K562 (cell line): ENCODE data around the gene CCDC13. TPM values are rescaled to one million over a fixed set of nuclear protein-coding genes. Genes with fewer than 3 reads are reported as not detected.

ENCODE experiments used
- ATAC-seq: fragments of 200-7000 bp; cut with Tn5 transposase; 3 replicates; pipeline ENCODE4 v1.9.1; 2020; ENCODE audit warnings: moderate library complexity
- BruUV-seq: library from RNA; stranded (reverse); fragments of 400-500 nt; replicated peaks from 2 replicates; lab custom pipeline; 2021; lab: Mats Ljungman, UMichigan
- CTCF ChIA-PET: fragments of 300-600 bp; formaldehyde crosslinking; extraction: SDS; loops from one replicate; lab custom pipeline; 2021; ENCODE audit warnings: low intra/inter-chr PET ratio; lab: Yijun Ruan, JAX
- POLR2A ChIA-PET: fragments of 300-600, 350-650 bp; sonication (Branson Sonifier 250); formaldehyde crosslinking; extraction: SDS; loops from one replicate; lab custom pipeline; 2021; ENCODE audit warnings: antibody characterized with exemption, inconsistent platforms; lab: Yijun Ruan, JAX
- DNase-seq, 4 experiments: peaks; one replicate each; pipeline versions ENCODE4 v3.0.0 to v3.0.0-alpha.2; 2011 to 2018; ENCODE audit warnings: low spot score in 3 of 4, mixed read lengths in 3 of 4; ENCODE audit errors: extremely low read depth in 1 of 4
- FAIRE-seq: peaks from 2 replicates; lab custom pipeline; 2011; peaks lifted over from hg19 to GRCh38; lab: Jason Lieb, UNC
- H2AFZ ChIP-seq: 2 replicates; pipeline ENCODE4 v1.6.0; 2011; ENCODE audit warnings: low read depth, low read length, control low read depth, inconsistent platforms
- H3K27ac ChIP-seq: fragments of 200-600 bp; 3 replicates; pipeline ENCODE4 v1.8.0; 2011; ENCODE audit warnings: low read depth, mild to moderate bottlenecking, control low read depth, inconsistent platforms, low read length, moderate library complexity, mixed read lengths; ENCODE audit errors: extremely low read depth
- H3K27me3 ChIP-seq, 2 experiments: fragments of 300-600 bp in 1 of 2; 2 replicates in 1 of 2; 3 replicates in 1 of 2; pipeline versions ENCODE4 v1.6.0 to v1.8.0; 2011; ENCODE audit warnings: inconsistent platforms in 2 of 2, low read length in 2 of 2, mild to moderate bottlenecking in 1 of 2, mixed read lengths in 1 of 2, moderate library complexity in 1 of 2; ENCODE audit not compliant: control insufficient read depth in 2 of 2, insufficient read depth in 2 of 2
- H3K36me3 ChIP-seq: fragments of 300-600 bp; 3 replicates; pipeline ENCODE4 v1.8.0; 2011; ENCODE audit warnings: mild to moderate bottlenecking, low read length, inconsistent platforms; ENCODE audit not compliant: control insufficient read depth, insufficient read depth
- H3K4me1 ChIP-seq, 2 experiments: fragments of 200-600 bp in 1 of 2; replicated peaks in 1 of 2; 2 replicates in 1 of 2; 3 replicates in 1 of 2; pipeline versions ENCODE4 v1.5.1 to v1.8.0; 2011; ENCODE audit warnings: inconsistent platforms in 2 of 2, low read length in 2 of 2, mild to moderate bottlenecking in 1 of 2, mixed read lengths in 1 of 2, moderate library complexity in 1 of 2; ENCODE audit not compliant: control insufficient read depth in 2 of 2, insufficient read depth in 2 of 2
- H3K4me2 ChIP-seq: 2 replicates; pipeline ENCODE4 v1.6.1; 2011; ENCODE audit warnings: low read length, control low read depth, inconsistent platforms, mixed read lengths; ENCODE audit not compliant: insufficient read depth
- H3K4me3 ChIP-seq: fragments of 200-600 bp; sonication (generic), shearing (Covaris generic); 2 replicates; pipeline ENCODE4 v1.5.1; 2016; ENCODE audit warnings: control low read depth, inconsistent platforms
- H3K79me2 ChIP-seq: fragments of 200-600 bp; 3 replicates; pipeline ENCODE4 v1.8.0; 2011; ENCODE audit warnings: low read length, inconsistent platforms; ENCODE audit not compliant: control insufficient read depth, insufficient read depth
- H3K9ac ChIP-seq, 2 experiments: 2 replicates each; pipeline versions ENCODE4 v1.6.0 to v1.6.1; 2011; ENCODE audit warnings: low read depth in 2 of 2, low read length in 2 of 2, control low read depth in 1 of 2, inconsistent platforms in 1 of 2, mild to moderate bottlenecking in 1 of 2, mixed read lengths in 1 of 2; ENCODE audit not compliant: insufficient read depth in 1 of 2
- H3K9me1 ChIP-seq: one replicate; pipeline ENCODE4 v1.6.0; 2011; ENCODE audit warnings: inconsistent platforms, mild to moderate bottlenecking, low read length, moderate library complexity; ENCODE audit not compliant: control insufficient read depth, insufficient read depth
- H3K9me3 ChIP-seq: replicated peaks from 2 replicates; pipeline ENCODE4 v1.5.1; 2011; ENCODE audit warnings: low read depth, low read length, inconsistent platforms; ENCODE audit not compliant: control insufficient read depth, insufficient read depth
- H4K20me1 ChIP-seq: replicated peaks from 2 replicates; pipeline ENCODE4 v1.6.1; 2011; ENCODE audit warnings: low read length, inconsistent platforms, mixed read lengths; ENCODE audit not compliant: control insufficient read depth, insufficient read depth
- CREB3L1 ChIP-seq: fragments of 450-650 bp; IDR thresholded peaks from 2 replicates; pipeline ENCODE4 v1.6.1; 2014; ENCODE audit warnings: low read depth, mild to moderate bottlenecking, moderate library complexity, borderline replicate concordance
- GABPB1 ChIP-seq: sonication (generic); formaldehyde crosslinking; IDR thresholded peaks from 2 replicates; pipeline ENCODE4 v1.8.0; 2022; ENCODE audit warnings: mild to moderate bottlenecking, missing genetic modification reagents
- HDAC1 ChIP-seq, 2 experiments: fragments of 450-650 bp; IDR thresholded peaks; 2 replicates each; pipeline ENCODE4 v1.6.1; 2016 to 2017; ENCODE audit warnings: inconsistent platforms in 1 of 2, mild to moderate bottlenecking in 1 of 2, moderate library complexity in 1 of 2
- IRF9 ChIP-seq: fragments of 450-650 bp; IDR thresholded peaks from 2 replicates; pipeline ENCODE4 v1.6.1; 2016; ENCODE audit warnings: missing biosample characterization, missing genetic modification characterization
- MTA1 ChIP-seq: fragments of 450-650 bp; IDR thresholded peaks from 2 replicates; pipeline ENCODE4 v1.6.1; 2017; ENCODE audit warnings: borderline replicate concordance
- NCOA4 ChIP-seq: fragments of 450-650 bp; IDR thresholded peaks from 2 replicates; pipeline ENCODE4 v1.6.1; 2018; ENCODE audit warnings: mild to moderate bottlenecking; ENCODE audit not compliant: partially characterized antibody
- NFATC3 ChIP-seq: fragments of 450-650 bp; IDR thresholded peaks from 2 replicates; pipeline ENCODE4 v1.6.1; 2017; ENCODE audit warnings: mild to moderate bottlenecking
- PHF8 ChIP-seq: fragments of 200-600 bp; sonication (generic); IDR thresholded peaks from 2 replicates; pipeline ENCODE4 v1.6.1; 2012; ENCODE audit warnings: mixed run types, mild to moderate bottlenecking, inconsistent platforms, low read length, moderate library complexity, borderline replicate concordance
- PKNOX1 ChIP-seq: fragments of 450-650 bp; IDR thresholded peaks from 2 replicates; pipeline ENCODE4 v1.6.1; 2016
- TAF9B ChIP-seq: fragments of 450-650 bp; IDR thresholded peaks from 2 replicates; pipeline ENCODE4 v1.6.1; 2018; ENCODE audit warnings: mild to moderate bottlenecking; ENCODE audit not compliant: partially characterized antibody
- WGBS: fragments of 100-300 bp; shearing (Covaris generic); methylation state at CpG from one replicate; pipeline ENCODE4 v1.1.6; 2016; ENCODE audit warnings: low coverage, mixed read lengths; ENCODE audit not compliant: insufficient coverage; ENCODE audit errors: missing lambda C conversion rate; 5-methylcytosine and 5-hydroxymethylcytosine counted together
- in situ Hi-C: fragments of 300-500 bp; cut with MboI; formaldehyde crosslinking; loops from 4 replicates; pipeline ENCODE4 v1.15.0; 2018; ENCODE audit warnings: inconsistent platforms, mixed read lengths
- intact Hi-C: fragments of 100-400 bp; cut with micrococcal nuclease; formaldehyde crosslinking; loops from 2 replicates; pipeline ENCODE4 v1.14.2; 2022
- polyA plus RNA-seq, 8 experiments: library from polyadenylated mRNA; depleted of rRNA in 4 of 8; stranded (reverse) in 5 of 8; unstranded in 3 of 8; fragments of >200 nt; fragmentation: Nextera tagmentation in 2 of 8; fragmentation: Illumina TruSeq in 1 of 8; extraction: Ambion mirVana in 2 of 8; extraction: Trizol in 1 of 8; gene quantifications; 2 replicates each; pipeline versions ENCODE4 v1.2.1 to v1.2.3, GENCODE V29; 2011 to 2014; ENCODE audit warnings: inconsistent platforms in 1 of 8, missing spikeins in 1 of 8
- total RNA-seq, 7 experiments: library from RNA; depleted of rRNA in 6 of 7; stranded (reverse); fragments of >200 nt in 6 of 7; fragmentation: Illumina TruSeq in 2 of 7; extraction: Trizol in 2 of 7; gene quantifications; 2 replicates each; pipeline versions ENCODE4 v1.2.1 to v1.2.3, GENCODE V29; 2011 to 2021; ENCODE audit warnings: low replicate concordance in 1 of 7
- TF ChIP-seq, protein P1 (sequence below), 2 experiments: IDR thresholded peaks; 2 replicates each; pipeline ENCODE4 v1.6.1; 2012; ENCODE audit warnings: improper control_type of control experiment in 2 of 2, low read depth in 2 of 2, low read length in 2 of 2, borderline replicate concordance in 1 of 2
- TF ChIP-seq, protein P2 (sequence below): fragments of 250-450 bp; sonication (Bioruptor Pico); IDR thresholded peaks from 2 replicates; pipeline ENCODE4 v1.8.0; 2022; ENCODE audit warnings: inconsistent platforms

CCDC13 gene
- total and polyA plus RNA-seq, 9 of the 15 experiments (the other 6 are each of a cell fraction or from before 2014, with no cell fraction given), result 0.20 to 0.70 (median 0.48) TPM; not detected in 2

GRCh38 chr3:42750834-42751233 is 22.2 kb downstream of the CCDC13 start (continued):
- TF ChIP-seq NCOA4, result no peak
- no peak for TF ChIP-seq PHF8
- no peak for TF ChIP-seq TAF9B

- no peak overlapping the region for H3K4me2 ChIP-seq
- in situ Hi-C loops (loop anchor here (5.0 to 10.0 kb wide), 2 partner anchors 97 to 175 kb away; partner anchors contain the start of gene ZBTB47), intact Hi-C loops (loop anchor here (10.0 kb wide), 1 partner anchor 515 kb away; no protein-coding TSS in a partner anchor)
- H2AFZ ChIP-seq, result no peak overlapping the region
- WGBS, result 18% methylated on average over 10 of the region's 10 CpGs
- H4K20me1 ChIP-seq, result peaks cover 9% of the 10 kb centered on the region; the same call in 1 of the 2 replicates
- POLR2A ChIA-PET, result interaction anchor here (0.7 to 1.2 kb wide), 6 partner anchors 14 to 178 kb away, joined by 3 to 4 read pairs (median 3); no protein-coding TSS in a partner anchor
- ATAC-seq (peak; percentile 90), DNase-seq (peak; percentile 58 to 72 (median 62)), FAIRE-seq (peak; percentile 91)
- H3K4me1 ChIP-seq, result no peaks in the 10 kb centered on the region; a peak in 1 of 5 replicates
- H3K27ac ChIP-seq, result no peak overlapping the region
- H3K79me2 ChIP-seq, result no peaks in the 10 kb centered on the region
- CTCF ChIA-PET, result interaction anchor here (0.5 to 0.6 kb wide), 3 partner anchors 89 to 502 kb away, joined by 3 to 4 read pairs (median 3); no protein-coding TSS in a partner anchor
- H3K9ac ChIP-seq, result no peak overlapping the region
- peaks cover 8 to 56% of the 10 kb centered on the region in 2 experiments; a peak in 4 of 5 replicates for H3K27me3 ChIP-seq
- no TSS peak for BruUV-seq
- no peak overlapping the region for H3K4me3 ChIP-seq
- no peaks in the 10 kb centered on the region for H3K9me3 ChIP-seq
- no peaks in the 10 kb centered on the region for H3K36me3 ChIP-seq
- H3K9me1 ChIP-seq, result no peaks in the 10 kb centered on the region
- TF ChIP-seq MTA1 (no peak), CREB3L1 (no peak), IRF9 (tag) (no peak), GABPB1 (CRISPR knock-in tag) (0 out of 2 replicates have a peak, but pooled peaks have one; percentile 2), PKNOX1 (0 out of 2 replicates have a peak, but pooled peaks have one; percentile 15), NFATC3 (no peak), HDAC1 (IDR thresholded peaks at IDR 0.05) (no peak)
- TF ChIP-seq, protein P1, sequence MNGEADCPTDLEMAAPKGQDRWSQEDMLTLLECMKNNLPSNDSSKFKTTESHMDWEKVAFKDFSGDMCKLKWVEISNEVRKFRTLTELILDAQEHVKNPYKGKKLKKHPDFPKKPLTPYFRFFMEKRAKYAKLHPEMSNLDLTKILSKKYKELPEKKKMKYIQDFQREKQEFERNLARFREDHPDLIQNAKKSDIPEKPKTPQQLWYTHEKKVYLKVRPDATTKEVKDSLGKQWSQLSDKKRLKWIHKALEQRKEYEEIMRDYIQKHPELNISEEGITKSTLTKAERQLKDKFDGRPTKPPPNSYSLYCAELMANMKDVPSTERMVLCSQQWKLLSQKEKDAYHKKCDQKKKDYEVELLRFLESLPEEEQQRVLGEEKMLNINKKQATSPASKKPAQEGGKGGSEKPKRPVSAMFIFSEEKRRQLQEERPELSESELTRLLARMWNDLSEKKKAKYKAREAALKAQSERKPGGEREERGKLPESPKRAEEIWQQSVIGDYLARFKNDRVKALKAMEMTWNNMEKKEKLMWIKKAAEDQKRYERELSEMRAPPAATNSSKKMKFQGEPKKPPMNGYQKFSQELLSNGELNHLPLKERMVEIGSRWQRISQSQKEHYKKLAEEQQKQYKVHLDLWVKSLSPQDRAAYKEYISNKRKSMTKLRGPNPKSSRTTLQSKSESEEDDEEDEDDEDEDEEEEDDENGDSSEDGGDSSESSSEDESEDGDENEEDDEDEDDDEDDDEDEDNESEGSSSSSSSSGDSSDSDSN (IDR thresholded peaks at IDR 0.05; ENCODE audit: borderline replicate concordance in 1 of 2, low read depth in 2 of 2, low read length in 2 of 2), result no peak
- TF ChIP-seq, protein P2, sequence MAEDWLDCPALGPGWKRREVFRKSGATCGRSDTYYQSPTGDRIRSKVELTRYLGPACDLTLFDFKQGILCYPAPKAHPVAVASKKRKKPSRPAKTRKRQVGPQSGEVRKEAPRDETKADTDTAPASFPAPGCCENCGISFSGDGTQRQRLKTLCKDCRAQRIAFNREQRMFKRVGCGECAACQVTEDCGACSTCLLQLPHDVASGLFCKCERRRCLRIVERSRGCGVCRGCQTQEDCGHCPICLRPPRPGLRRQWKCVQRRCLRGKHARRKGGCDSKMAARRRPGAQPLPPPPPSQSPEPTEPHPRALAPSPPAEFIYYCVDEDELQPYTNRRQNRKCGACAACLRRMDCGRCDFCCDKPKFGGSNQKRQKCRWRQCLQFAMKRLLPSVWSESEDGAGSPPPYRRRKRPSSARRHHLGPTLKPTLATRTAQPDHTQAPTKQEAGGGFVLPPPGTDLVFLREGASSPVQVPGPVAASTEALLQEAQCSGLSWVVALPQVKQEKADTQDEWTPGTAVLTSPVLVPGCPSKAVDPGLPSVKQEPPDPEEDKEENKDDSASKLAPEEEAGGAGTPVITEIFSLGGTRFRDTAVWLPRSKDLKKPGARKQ (CRISPR knock-in tag), result no peak
Observed at GRCh38 chr3:42749753-42750231, 23.3 kb downstream of the CCDC13 start.
